22Rv1 (cell line): ENCODE results near the gene TIGD7.

ENCODE experiments used
- H3K27ac ChIP-seq: fragments of 450-650 bp; 2 replicates; pipeline ENCODE4 v1.5.1; 2017
- CTCF ChIP-seq: fragments of 450-650 bp; IDR thresholded peaks from 2 replicates; pipeline ENCODE4 v1.5.1; 2017; ENCODE audit warnings: mild to moderate bottlenecking
- ZFX ChIP-seq: fragments of 450-650 bp; IDR thresholded peaks from 2 replicates; pipeline ENCODE4 v1.6.1; 2017; ENCODE audit warnings: antibody characterized with exemption, borderline replicate concordance

The TIGD7 gene

GRCh38 chr16:3327514-3327913, 22.3 kb upstream of the TIGD7 start:
- TF ChIP-seq ZFX: no peak
- no peak for TF ChIP-seq CTCF
- H3K27ac ChIP-seq: no peak overlapping the region

GRCh38 chr16:3321816-3322215, 16.6 kb upstream of the TIGD7 start:
- TF ChIP-seq ZFX: no peak
- TF ChIP-seq CTCF: no peak
- H3K27ac ChIP-seq: no peak overlapping the region

- no peak overlapping the region for H3K27ac ChIP-seq
- TF ChIP-seq CTCF (no peak), ZFX (no peak)
Measured at GRCh38 chr16:3317315-3317999, 12.2 kb upstream of the TIGD7 start.

- no peak overlapping the region for H3K27ac ChIP-seq
- TF ChIP-seq ZFX: no peak
- no peak for TF ChIP-seq CTCF
Measured at GRCh38 chr16:3311496-3311895, 6.3 kb upstream of the TIGD7 start.

GRCh38 chr16:3306078-3306477, 848 bp upstream of the TIGD7 start:
- H3K27ac ChIP-seq: peak overlapping the region; percentile 90
- TF ChIP-seq ZFX: no peak
- no peak for TF ChIP-seq CTCF

GRCh38 chr16:3304370-3304769, 860 bp downstream of the TIGD7 start:
- TF ChIP-seq CTCF: no peak
- no peak for TF ChIP-seq ZFX
- peak overlapping the region; percentile 90; the same call in 1 of the 2 replicates for H3K27ac ChIP-seq

GRCh38 chr16:3295783-3296182, 9.4 kb downstream of the TIGD7 start:
- no peak overlapping the region for H3K27ac ChIP-seq
- no peak for TF ChIP-seq CTCF
- TF ChIP-seq ZFX: no peak
